Measurements from ENCODE around the gene RALB.

RALB gene

DNA sequence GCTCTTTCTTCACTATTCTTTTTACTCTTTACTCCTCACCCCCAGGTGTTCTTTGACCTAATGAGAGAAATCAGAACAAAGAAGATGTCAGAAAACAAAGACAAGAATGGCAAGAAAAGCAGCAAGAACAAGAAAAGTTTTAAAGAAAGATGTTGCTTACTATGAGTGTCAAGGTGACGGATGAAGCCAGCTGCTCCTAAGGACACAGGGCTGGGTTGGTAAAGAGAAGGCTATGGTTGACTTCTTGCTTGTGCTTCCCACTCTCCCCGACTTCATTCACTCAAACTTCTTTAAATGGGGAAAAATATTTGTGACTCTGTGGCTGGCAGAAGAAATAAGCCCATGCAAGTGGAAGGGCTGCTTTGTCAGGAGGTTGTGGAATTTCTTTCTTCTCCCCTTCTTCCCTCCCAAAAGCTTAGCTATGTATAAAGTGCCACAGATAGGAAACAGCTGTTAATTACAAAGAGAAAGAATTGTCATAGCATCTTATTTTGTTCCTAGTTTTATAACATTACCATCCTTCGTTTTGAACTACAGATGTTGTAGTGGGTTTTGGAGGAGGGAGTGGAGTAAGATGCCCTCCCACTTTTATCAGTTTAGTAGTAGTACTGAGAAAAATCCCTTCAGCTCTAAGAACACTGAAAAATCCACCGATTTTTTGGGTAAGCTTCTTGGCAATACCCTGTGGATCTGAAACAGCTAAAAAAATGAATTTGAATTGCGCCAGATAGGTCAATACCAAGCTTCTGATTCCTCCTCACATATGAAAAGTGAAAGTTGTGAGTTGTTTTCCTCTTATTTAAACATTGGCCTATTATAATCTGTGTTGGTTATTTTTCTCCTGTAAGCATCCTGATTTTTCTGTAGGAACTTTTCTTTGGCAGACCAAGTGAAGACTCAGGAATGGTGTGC lies 40.7 kb downstream of the RALB start:
- in situ Hi-C loops (cut with HindIII; ENCODE audit: low sequenced_read_pairs), result no loop called here
- no peak overlapping the region for H3K4me3 ChIP-seq (ENCODE audit: low read depth, low read length)
- DNase-seq (ENCODE audit: low read depth), result no peak
- TF ChIP-seq, protein P1, sequence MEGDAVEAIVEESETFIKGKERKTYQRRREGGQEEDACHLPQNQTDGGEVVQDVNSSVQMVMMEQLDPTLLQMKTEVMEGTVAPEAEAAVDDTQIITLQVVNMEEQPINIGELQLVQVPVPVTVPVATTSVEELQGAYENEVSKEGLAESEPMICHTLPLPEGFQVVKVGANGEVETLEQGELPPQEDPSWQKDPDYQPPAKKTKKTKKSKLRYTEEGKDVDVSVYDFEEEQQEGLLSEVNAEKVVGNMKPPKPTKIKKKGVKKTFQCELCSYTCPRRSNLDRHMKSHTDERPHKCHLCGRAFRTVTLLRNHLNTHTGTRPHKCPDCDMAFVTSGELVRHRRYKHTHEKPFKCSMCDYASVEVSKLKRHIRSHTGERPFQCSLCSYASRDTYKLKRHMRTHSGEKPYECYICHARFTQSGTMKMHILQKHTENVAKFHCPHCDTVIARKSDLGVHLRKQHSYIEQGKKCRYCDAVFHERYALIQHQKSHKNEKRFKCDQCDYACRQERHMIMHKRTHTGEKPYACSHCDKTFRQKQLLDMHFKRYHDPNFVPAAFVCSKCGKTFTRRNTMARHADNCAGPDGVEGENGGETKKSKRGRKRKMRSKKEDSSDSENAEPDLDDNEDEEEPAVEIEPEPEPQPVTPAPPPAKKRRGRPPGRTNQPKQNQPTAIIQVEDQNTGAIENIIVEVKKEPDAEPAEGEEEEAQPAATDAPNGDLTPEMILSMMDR (IDR thresholded peaks at IDR 0.05; ENCODE audit: low read depth, low read length, missing control alignments), result no peak

DNA sequence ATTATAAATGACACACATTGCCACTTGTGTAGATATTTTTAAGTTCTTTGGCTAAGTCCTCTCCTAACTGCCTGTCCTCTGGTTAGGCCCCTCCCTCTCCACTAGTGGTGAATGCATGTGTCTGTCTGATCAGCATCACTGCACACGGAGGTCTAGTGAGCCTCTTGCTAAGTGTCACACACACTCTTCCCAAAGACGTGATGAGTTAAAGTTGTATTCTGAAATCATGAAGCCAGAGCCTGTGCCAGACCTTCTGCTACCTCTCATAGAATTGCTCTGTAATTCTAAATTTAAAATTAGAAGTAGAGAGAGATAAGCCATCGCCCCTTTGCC lies 41.3 kb downstream of the RALB start:
- in situ Hi-C loops (cut with HindIII; ENCODE audit: low sequenced_read_pairs), result no loop called here
- TF ChIP-seq, protein P1 (IDR thresholded peaks at IDR 0.05; ENCODE audit: low read depth, low read length, missing control alignments), result no peak
- no peak overlapping the region for H3K4me3 ChIP-seq (ENCODE audit: low read depth, low read length)
- no peak for DNase-seq (ENCODE audit: low read depth)

DNA sequence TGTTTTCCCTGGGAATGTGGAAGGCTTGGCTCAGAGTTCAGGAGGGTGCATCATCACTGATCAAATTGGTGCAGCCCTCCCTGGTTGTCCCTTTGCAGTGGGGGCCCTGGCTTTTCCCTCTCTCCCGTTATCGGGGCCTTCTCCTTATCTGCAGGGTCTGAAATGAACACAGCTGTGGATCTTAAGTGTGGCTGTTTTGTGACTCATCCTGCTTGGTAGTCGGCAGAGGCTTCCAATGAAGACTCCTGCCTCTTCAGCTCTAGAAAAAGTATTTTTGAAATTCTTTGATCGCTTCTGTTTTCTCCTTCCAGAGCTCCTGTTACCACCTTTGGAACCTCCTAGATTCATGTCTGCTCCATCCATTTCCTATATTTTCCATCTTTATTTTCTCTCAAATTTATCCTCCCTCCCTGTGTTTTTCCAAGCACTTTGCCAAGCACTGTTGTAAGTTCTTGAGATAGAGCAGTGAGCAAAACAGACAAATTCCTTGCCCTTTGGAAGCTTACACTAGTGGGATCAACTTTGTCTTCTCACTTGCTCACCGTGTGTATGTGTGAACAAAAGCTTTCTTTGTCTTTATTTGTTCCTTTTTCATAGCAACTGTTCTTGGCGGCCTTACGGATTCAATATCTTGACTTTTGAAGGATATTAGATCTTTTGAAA lies 45.7 kb downstream of the RALB start:
- TF ChIP-seq, protein P1 (IDR thresholded peaks at IDR 0.05; ENCODE audit: low read depth, low read length, missing control alignments), result no peak

DNA sequence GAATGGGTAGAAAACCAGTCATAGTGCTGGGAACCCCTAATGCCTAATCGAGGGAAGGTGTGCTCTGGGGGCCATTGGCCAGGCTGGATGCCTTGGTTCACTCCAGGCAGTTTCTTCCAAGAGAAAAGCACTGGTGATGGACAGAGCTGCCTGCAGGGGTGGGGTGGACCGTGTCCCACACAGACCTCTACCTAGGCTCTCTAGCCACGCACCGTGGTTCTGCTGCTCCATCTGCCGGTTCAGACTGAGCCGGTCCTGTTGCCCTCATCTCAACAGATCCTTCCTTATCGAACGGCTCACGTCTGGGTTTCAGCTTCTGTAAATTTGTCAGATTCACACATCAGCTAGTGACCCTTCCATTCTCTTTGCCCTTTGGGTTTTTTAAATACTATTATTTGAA lies 46.4 kb downstream of the RALB start:
- H3K4me3 ChIP-seq (ENCODE audit: low read depth, low read length), result no peak overlapping the region
- TF ChIP-seq, protein P1 (IDR thresholded peaks at IDR 0.05; ENCODE audit: low read depth, low read length, missing control alignments), result no peak
- DNase-seq (ENCODE audit: low read depth), result no peak
- in situ Hi-C loops (cut with HindIII; ENCODE audit: low sequenced_read_pairs), result no loop called here

More for the DNA sequence above, 45.7 kb downstream of the RALB start:
- DNase-seq (ENCODE audit: low read depth), result no peak
- in situ Hi-C loops (cut with HindIII; ENCODE audit: low sequenced_read_pairs), result no loop called here
- no peak overlapping the region for H3K4me3 ChIP-seq (ENCODE audit: low read depth, low read length)

DNA sequence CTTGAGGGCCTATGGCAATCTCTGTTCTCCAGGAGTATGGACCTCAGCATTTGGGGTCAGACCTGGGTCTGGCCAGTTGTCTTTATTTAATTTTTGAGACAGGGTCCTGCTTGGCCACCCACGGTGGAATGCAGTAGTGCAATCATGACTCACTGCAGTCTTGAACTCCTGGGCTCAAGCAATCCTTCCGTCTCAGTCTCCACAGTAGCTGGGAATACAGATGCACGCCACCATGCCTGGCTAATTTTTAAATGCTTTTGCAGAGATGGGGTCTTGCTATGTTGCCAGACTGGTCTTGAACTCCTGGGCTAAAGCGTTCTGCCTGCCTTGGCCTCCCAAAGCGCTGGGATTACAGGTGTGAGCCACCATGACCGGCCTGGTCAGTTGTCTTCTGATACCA lies 46.9 kb downstream of the RALB start:
- DNase-seq (ENCODE audit: low read depth), result no peak
- TF ChIP-seq, protein P1 (IDR thresholded peaks at IDR 0.05; ENCODE audit: low read depth, low read length, missing control alignments), result no peak
- H3K4me3 ChIP-seq (ENCODE audit: low read depth, low read length), result no peak overlapping the region
- in situ Hi-C loops (cut with HindIII; ENCODE audit: low sequenced_read_pairs), result no loop called here

DNA sequence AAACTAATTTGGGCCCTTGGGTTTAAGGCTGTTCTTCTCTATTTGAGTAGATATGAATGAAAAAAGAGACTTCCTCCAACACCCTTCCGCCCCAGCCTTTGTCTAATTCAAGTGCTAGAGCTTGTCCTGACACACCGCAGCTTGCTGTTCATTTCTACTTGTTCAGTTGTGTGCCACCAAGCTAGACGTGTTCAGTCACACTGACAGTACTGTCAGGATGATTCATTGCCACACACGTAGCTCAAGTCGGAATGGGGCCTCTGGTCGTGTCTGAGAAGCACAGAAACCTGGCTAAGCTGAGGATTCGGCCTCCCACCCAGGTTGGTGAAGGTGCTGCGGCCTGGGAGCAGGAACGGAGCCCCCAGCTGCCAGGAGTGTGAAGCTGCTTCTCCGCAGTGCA lies 47.7 kb downstream of the RALB start:
- in situ Hi-C loops (cut with HindIII; ENCODE audit: low sequenced_read_pairs), result no loop called here
- DNase-seq (ENCODE audit: low read depth), result no peak
- TF ChIP-seq, protein P1 (IDR thresholded peaks at IDR 0.05; ENCODE audit: low read depth, low read length, missing control alignments), result no peak
- no peak overlapping the region for H3K4me3 ChIP-seq (ENCODE audit: low read depth, low read length)

All from astrocyte of the cerebellum (primary cell).